ENCODE data around the gene CDHR5.
"Not testable (repeated sequence)": the region's sequence is repeated elsewhere in the genome, so short reads cannot be mapped to it uniquely, and the experiment has no call there.

CDHR5 gene, protein sequence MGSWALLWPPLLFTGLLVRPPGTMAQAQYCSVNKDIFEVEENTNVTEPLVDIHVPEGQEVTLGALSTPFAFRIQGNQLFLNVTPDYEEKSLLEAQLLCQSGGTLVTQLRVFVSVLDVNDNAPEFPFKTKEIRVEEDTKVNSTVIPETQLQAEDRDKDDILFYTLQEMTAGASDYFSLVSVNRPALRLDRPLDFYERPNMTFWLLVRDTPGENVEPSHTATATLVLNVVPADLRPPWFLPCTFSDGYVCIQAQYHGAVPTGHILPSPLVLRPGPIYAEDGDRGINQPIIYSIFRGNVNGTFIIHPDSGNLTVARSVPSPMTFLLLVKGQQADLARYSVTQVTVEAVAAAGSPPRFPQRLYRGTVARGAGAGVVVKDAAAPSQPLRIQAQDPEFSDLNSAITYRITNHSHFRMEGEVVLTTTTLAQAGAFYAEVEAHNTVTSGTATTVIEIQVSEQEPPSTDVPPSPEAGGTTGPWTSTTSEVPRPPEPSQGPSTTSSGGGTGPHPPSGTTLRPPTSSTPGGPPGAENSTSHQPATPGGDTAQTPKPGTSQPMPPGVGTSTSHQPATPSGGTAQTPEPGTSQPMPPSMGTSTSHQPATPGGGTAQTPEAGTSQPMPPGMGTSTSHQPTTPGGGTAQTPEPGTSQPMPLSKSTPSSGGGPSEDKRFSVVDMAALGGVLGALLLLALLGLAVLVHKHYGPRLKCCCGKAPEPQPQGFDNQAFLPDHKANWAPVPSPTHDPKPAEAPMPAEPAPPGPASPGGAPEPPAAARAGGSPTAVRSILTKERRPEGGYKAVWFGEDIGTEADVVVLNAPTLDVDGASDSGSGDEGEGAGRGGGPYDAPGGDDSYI

DNA sequence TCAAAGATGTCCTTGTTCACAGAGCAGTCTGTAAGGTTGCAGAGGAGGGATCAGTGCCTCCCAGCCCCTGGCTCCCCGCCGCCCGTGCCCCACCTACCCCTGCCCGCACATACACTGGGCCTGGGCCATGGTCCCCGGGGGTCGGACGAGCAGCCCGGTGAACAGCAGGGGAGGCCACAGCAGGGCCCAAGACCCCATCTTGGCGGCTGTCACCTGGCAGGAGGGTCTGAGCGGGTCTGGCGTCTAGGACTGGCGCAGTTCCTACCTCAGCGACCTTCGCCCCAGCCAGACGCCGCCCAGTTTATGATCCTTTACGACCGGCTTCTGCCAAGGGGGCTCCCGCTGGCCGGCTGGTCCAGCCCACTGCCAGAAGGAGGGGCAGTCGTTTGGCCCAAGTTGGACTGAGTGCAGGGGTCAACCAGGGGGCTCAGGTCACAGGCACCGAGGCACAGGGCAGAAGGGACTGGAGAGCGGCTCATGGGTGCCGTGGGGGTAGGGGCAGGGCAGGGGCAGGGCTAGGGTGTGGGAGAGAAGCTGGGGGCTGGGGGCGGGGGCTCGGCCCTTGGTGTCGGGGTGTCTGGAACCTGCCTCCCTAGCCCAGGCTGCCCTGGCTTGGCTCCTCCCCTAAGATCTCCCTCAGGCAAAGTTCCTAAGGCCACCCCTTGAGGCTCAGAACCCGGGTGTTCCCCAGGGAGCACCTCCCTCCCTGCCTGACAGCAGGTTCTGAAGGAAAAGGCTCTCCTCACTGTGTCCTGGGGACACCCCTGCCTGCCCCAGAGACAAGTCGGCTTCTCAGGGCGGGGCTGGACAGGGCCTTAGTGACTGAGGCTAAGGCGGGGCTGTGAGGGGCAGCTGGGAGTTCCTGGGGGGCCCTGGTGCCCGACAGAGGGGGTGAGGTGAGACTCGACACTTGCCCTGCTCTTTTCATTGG is at the start of gene CDHR5:
TSS of gene CDHR5 (minus strand) at position 251 of the 931 bp plus-strand sequence. CDS start at position 198, 53 bp downstream.
- no peak for DNase-seq (ENCODE audit: low read depth in 2 of 2)

DNA sequence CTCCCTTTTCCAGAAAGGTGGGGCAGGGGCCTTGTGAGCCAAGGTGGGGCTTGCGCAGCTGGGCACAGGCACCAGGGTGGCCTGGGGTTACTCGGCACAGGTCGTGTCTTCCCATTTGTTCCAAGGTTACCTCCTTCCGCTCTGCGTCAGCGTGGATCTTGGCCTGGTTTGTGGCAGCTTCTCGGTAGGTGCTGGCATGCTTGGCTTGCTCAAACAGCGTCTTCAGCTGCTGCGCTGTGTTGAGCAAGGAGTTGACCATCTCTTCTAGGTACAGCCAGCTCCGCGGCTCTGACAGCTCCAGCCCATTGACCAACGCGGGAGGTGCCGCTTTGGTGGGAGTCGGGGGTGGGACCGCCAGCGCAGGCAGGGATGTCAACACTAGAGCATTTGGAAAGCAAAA is 49.7 kb upstream of the CDHR5 start:
- no peak for DNase-seq (ENCODE audit: low read depth in 2 of 2)

DNA sequence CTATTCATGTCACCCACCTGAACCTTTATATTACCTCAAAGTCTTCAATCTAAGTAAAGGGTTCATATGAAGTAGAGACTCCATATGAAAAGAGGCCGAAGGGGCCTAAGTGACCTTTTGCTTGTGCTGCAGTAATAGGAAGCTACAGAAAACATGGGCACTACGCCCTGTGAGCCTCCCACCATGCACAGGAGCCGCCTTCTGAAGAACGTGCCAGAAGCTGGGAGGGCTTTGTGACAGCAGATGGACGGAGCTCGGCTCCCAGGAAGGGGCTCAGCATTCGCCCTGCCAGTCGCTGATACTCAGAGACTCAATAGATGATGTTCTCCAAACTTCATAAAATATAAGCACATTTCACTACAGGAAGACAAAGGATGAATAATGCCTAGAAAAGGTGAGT is 49.1 kb upstream of the CDHR5 start:
- no peak for DNase-seq (ENCODE audit: low read depth in 2 of 2)

DNA sequence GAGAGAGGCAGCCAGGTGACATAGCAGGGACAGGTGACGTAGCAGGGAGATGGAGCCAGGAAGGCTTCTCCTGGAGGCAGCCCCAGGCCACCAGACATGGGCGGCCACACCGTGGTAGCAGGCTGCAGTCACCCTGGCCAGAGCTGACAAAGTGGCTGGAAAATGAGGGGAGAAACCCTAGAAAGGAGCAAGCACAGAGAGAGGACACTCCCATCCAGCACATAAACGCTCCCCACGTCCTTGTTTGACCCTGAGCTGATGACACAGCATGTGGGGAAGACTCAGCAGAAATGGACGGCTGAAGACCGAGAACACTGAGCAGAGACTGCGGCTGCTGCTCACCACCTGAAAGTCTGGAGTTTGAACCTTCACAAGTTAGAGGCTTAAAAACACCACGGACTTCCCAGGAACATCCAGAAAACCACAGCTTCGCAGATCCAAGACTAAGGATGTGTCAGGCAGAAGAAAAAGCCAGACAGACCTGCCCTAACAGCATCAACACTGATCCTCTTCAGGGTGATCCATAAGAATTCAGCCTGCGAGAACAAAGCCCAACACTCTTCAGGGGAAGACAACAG is 41.0 kb upstream of the CDHR5 start:
- DNase-seq (ENCODE audit: low read depth in 2 of 2), result peak in 1 of 2 experiments; percentile 14

DNA sequence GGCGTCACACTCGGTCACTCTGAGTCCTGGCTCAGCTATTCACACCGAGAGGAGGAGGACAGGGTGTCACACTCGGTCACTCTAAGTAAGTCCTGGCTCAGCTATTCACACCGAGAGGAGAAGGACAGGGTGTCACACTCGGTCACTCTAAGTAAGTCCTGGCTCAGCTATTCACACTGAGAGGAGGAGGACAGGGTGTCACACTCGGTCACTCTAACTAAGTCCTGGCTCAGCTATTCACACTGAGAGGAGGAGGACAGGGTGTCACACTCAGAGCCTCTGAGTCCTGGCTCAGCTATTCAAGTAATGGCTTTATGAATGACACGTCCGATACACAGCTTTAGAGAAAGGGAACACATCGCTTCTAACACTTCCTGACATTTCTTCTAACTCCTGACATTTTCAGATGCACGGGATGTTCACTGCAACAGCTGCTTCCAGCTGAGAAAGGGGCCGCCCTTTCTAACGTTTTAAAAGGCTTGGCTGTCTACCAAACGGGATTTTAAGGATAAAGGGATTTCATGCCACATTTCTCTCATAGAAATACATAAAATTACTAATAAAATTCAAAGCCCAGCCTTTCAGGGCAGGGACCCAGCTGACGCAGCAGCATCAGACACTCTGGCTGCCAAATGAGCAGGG is 40.4 kb upstream of the CDHR5 start:
- no peak for DNase-seq (ENCODE audit: low read depth in 2 of 2)

DNA sequence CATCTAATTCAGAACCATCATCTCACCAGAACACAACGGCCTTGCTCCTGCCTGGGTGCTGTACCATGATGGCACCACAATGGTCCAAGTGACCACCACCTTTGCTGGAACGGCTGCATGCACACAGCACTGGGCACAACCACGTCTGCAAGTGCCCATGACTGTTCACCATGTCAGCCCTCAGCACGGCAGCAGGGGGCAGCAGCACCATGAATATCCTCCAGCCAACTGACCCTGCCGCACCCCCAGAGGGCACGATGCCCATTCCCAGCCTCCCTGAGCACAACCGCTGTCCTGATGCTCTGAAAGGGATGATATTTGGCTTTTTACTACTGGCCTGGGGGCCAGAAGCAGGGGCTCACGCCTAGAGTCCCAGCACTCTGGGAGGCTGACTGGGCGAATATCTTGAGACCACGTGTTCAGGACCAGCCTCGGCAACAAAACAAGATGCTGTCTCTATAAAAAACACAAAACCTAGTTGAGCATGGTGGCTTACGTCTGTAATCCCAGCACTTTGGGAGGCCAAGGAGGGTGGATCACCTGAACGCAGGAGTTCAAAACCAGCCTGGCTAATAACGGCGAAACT is 38.0 kb upstream of the CDHR5 start:
- DNase-seq (ENCODE audit: low read depth in 2 of 2), result no peak

DNA sequence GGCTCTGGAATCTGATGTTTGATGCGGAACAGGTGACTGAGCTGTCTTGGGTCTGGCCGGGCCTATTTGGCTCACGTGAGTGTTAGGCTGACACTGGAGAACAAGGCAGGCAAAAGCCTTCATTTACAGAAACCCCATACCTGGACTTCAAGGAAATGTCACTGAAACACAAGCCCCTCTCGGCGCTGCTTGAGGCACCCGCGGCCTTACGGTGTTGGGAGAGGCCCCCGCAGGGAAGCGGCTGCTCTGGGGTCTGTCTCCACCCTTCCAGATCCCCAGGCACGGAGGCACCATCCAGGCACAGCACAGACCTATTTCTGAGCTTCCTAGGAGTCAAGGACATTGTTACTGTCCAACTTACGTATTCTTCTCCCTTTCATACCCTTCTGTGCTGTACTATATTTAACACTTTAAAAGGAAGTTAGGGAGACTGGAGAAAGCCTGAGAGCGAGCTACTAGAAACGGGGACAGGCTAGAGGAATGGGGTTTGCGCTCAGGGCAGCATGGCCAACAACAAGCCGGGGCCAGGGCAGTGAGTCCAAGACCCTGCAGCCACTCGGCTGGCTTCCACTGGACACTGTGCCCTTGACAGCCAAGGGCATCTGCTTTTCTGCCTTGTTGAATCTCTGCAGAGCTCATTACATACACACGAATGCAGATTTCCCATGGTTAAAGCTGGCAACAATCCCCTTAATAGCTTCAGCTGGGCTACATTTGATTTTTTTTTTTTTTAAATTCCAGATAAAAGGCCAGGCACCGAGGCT is 36.1 kb upstream of the CDHR5 start:
- DNase-seq (ENCODE audit: low read depth in 2 of 2), result no peak

DNA sequence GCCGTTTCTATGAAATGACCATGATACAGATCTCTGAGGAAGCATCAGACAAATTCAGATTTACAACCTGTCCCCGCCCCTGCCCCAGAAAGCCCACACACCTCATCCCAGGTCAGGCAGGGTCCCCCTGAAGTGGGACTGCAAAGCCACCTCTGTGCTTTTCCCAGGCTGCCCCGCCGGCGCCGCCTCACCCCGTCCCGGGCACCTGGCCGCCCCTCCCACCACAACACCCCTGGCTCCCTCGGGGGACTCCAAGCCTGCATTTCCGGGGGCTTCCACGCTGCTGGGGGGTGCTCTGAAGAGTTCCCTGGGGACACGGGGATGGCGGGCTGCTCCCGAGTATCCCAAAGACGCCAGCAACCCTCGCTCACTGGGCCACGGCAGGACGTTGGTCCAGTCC is 35.5 kb upstream of the CDHR5 start:
- DNase-seq (ENCODE audit: low read depth in 2 of 2), result no peak

DNA sequence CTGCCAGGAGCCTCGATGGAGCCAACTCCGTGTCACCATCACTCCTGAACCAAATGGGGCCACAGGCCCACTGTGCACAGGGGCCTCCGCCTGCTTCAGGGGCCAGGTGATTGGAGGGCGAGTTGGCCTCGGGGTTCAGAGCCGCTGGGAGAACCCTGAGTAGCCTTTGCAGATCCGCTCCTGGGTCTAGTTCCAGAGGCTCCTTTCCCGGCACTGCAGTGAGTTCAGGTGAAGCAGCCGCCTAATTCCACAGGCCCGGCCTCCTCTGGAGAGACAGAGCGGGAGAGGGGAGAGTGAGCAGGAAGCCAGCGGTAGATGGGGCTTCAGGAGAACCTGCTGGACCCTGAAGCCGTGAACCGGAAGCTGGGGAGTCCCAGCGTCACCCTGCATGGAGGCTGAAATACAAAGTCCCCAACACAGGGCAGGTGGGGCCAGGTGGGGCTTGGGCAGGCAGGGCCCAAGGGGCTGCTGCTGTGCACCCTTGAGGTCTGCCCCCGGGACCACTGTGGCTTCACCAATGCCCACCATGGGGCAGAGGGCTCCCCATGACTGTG is 34.9 kb upstream of the CDHR5 start:
- no peak for DNase-seq (ENCODE audit: low read depth in 2 of 2)

DNA sequence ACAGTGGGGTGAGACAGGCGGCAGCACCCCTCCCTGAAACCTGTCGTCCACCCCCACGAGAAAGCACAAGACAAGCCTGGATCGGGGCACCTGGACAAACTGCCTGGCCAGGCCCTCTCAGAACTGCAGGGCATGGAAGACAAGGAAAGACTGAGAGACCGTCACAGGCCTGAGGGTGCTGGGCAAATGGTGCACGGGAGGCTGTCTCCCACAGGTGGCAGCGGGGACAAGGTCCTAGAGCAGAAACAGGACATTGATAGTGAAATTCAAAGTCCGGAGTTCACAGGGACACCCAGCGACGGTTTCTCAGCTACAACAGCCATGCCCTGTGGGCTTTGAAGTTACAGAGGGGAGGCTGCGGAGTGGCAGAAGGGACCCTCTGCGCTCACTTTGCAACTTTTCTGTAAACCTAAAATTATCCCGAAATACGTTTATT is 33.0 kb upstream of the CDHR5 start:
- DNase-seq (ENCODE audit: low read depth in 2 of 2), result no peak

DNA sequence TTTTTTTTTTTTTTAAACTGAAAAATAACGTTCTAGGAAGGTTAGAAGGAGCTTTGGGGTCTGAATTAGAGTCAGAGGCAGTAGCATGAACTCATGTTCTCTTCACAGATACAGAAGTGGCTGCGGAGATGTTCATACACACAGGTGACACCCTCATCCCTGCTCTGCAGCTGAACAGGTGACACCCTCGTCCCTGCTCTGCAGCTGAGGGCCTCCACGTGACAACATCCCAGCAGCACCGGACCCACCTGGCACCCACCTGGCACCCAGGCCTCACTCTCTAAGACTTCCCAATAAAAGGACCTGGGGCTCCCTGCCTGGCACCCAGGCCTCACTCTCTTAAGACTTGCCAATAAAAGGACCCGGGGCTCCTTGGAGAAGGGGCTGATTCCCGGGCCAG is 32.1 kb upstream of the CDHR5 start:
- DNase-seq (ENCODE audit: low read depth in 2 of 2), result no peak

DNA sequence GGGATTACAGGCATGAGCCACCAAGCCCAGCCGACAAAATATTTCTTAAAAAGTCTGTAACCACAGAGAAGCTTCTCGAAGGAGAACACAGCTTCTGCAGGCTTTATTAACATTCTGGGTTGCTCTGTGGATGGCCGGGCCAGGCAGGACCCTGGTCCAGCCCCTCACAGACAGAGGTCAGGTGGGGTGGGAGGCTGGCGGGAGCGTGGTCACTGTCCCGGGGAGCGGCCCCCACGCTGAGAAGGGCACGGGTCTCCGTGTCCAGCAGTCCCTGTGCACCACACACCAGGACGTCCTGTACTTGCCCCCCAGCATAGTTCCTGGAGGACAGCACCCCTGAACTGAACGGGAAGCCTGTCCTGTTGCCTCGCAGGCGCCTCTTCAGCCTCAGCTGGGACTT is 31.7 kb upstream of the CDHR5 start:
- DNase-seq (ENCODE audit: low read depth in 2 of 2), result no peak

DNA sequence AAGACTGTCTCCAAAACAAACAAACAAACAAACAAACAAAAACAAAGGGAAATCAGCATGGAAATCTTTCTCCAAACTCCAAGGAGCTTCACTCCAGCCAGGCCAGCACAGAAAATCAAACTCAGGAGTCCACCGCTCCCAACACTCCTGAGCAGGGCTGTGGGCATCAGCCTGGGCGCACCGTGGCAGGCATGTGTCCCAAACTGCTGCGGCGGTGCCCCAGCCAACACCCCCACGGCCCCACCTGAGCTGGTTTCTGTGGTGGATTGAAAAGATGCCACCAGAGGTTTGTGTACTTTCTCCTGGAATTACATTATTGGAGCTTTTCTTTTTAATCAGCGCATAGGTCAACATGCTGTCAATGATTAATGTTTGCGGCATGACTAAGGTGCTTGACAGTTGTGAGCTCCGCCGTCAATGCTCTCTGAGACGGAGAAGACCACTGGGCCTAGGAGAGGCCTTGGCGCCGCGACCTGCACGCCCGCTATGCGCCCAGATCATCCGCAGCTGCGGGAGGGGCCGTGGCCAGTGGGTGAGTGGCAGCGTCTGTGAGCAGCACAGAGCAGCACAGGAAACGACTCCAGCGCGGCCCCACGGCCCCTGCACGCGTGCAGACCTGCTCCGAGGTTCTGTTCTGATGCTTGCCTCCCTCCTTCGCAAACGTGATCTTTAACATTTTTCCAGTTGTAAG is 30.4 kb upstream of the CDHR5 start:
- DNase-seq (ENCODE audit: low read depth in 2 of 2), result no peak

DNA sequence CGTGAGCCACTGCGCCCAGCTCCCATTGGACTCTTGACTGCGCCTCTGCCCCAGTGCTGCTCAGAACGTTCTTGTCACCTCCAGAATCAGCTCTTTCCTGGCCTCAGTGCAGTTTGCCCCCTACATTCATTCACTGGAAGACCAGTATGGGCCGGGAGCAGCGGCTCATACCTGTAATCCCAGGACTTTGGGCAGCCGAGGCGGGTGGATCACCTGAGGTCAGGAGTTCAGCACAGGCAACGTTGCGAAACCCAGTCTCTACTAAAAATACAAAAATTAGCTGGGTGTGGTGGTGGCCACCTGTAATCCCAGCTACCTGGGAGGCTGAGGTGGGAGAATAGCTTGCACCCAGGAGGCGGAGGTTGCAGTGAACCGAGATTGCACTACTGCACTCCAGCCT is 29.7 kb upstream of the CDHR5 start:
- DNase-seq (ENCODE audit: low read depth in 2 of 2), result not testable (repeated sequence)

DNA sequence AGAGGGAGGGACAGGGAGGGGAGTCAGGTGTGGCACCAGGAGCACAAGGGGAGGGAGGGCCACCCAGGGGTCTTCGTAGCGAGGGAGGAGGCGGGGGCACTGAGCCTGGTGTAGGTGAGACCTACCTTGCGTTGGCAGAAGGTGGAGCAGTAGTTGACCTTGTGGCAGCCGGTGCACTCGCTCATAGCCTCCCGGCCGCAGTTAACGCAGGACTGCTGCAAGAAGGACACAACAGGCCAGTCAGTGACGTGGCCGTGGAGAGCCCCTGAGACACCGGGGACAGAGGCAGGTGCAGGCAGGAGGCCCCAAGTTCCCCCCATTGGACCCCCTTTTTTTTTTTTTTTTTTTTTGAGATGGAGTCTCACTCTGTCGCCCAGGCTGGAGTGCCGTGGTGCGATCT is 29.1 kb upstream of the CDHR5 start:
- DNase-seq (ENCODE audit: low read depth in 2 of 2), result no peak

DNA sequence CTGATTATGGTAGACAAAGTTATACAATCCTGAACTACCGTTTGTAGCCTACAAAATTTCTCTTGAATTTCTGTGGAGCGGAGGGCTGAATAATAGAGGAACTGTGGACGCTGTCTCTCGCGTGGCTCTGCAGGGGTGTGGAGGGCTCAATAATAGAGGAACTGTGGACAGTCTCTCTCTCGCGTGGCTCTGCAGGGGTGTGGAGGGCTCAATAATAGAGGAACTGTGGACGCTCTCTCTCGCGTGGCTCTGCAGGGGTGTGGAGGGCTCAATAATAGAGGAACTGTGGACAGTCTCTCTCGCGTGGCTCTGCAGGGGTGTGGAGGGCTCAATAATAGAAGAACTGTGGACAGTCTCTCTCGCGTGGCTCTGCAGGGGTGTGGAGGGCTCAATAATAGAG is 28.4 kb upstream of the CDHR5 start:
- not testable (repeated sequence) for DNase-seq (ENCODE audit: low read depth in 2 of 2)

DNA sequence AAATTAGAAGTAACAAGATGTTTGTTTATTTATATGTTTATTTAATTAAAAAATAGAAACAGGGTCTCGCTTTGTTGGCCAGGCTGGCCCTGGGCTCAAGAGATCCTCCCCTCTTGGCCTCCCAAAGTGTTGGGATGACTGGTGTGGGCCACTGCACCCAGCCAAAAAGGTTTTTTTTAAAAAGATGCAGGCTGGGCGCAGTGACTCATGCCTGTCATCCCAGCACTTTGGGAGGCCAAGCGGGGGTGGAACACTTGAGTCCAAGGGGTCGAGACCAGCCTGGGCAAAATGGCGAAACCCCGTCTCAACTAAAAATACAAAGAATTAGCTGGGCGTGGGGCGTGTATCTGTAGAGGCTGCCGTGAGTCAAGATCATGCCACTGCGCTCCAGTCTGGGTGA is 25.7 kb upstream of the CDHR5 start:
- no peak for DNase-seq (ENCODE audit: low read depth in 2 of 2)

DNA sequence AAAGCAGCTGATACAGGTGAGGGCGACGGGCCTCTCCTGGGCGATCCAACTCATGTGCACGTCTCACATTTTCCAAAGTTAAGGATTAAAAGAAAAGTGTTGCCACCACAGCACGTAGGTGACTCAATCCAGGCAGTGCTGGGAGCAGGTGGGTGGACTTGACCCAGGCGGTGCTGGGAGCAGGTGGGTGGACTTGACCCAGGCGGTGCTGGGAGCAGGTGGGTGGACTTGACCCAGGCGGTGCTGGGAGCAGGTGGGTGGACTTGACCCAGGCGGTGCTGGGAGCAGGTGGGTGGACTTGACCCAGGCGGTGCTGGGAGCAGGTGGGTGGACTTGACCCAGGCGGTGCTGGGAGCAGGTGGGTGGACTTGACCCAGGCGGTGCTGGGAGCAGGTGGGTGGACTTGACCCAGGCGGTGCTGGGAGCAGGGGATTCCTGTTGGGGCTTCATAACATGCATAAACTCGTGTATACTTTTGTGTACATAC is 23.0 kb upstream of the CDHR5 start:
- DNase-seq (ENCODE audit: low read depth in 2 of 2), result not testable (repeated sequence)

DNA sequence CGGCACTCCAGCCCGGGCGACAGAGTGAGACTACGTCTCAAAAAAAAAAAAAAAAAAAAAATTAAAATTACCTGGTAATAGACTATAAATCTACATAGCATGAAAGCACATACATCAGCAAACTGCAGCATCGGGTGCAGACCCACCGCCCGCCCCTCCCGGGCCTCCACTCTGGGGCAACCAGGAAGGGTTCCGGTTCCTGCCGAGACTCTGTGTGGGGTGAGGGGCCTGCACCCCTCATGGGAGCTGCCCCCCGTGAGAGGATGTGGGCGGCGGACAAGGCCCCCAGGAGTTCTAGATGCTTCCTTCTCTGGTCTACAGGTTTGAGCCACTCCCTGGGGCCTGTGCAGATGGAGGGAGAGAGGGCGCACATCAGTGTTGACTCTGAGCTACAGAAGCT is 21.5 kb upstream of the CDHR5 start:
- DNase-seq (ENCODE audit: low read depth in 2 of 2), result no peak

Measured in fibroblast of skin of left quadriceps (primary cell).